Measurements from ENCODE around the gene PSMD9.
"Not testable (repeated sequence)": the region's sequence is repeated elsewhere in the genome, so short reads cannot be mapped to it uniquely, and the experiment has no call there.

PSMD9 gene

GRCh38 chr12:121873216-121873569 is 15.4 kb upstream of the PSMD9 start:
- no peak for DNase-seq (ENCODE audit: low read depth, low spot score)

GRCh38 chr12:121874071-121874470 is 14.5 kb upstream of the PSMD9 start:
- DNase-seq (ENCODE audit: low read depth, low spot score), result no peak

GRCh38 chr12:121875582-121875981 is 13.0 kb upstream of the PSMD9 start:
- no peak for DNase-seq (ENCODE audit: low read depth, low spot score)

- DNase-seq (ENCODE audit: low read depth, low spot score), result not testable (repeated sequence)
Measured at GRCh38 chr12:121876080-121876447, 12.5 kb upstream of the PSMD9 start.

GRCh38 chr12:121883315-121883660 is 5.3 kb upstream of the PSMD9 start:
- no peak for DNase-seq (ENCODE audit: low read depth, low spot score)

GRCh38 chr12:121885129-121885528 is 3.5 kb upstream of the PSMD9 start:
- DNase-seq (ENCODE audit: low read depth, low spot score), result not testable (repeated sequence)

GRCh38 chr12:121888083-121888477 is 510 bp upstream of the PSMD9 start:
- DNase-seq (ENCODE audit: low read depth, low spot score), result no peak

GRCh38 chr12:121889274-121889624 is 659 bp downstream of the PSMD9 start:
- DNase-seq (ENCODE audit: low read depth, low spot score), result no peak

- not testable (repeated sequence) for DNase-seq (ENCODE audit: low read depth, low spot score)
Measured at GRCh38 chr12:121889661-121890060, 1.1 kb downstream of the PSMD9 start.

GRCh38 chr12:121892673-121893561 is 4.3 kb downstream of the PSMD9 start:
- no peak for DNase-seq (ENCODE audit: low read depth, low spot score)

- DNase-seq (ENCODE audit: low read depth, low spot score), result no peak
Measured at GRCh38 chr12:121893961-121894460, 5.4 kb downstream of the PSMD9 start.

GRCh38 chr12:121894633-121895032 is 6.0 kb downstream of the PSMD9 start:
- no peak for DNase-seq (ENCODE audit: low read depth, low spot score)

GRCh38 chr12:121898287-121898686 is 9.7 kb downstream of the PSMD9 start:
- no peak for DNase-seq (ENCODE audit: low read depth, low spot score)

- DNase-seq (ENCODE audit: low read depth, low spot score), result no peak
Measured at GRCh38 chr12:121899590-121899989, 11.0 kb downstream of the PSMD9 start.

- DNase-seq (ENCODE audit: low read depth, low spot score), result no peak
Measured at GRCh38 chr12:121903202-121903601, 14.6 kb downstream of the PSMD9 start.

GRCh38 chr12:121905746-121906145 is 17.2 kb downstream of the PSMD9 start:
- no peak for DNase-seq (ENCODE audit: low read depth, low spot score)

GRCh38 chr12:121908702-121909101 is 20.1 kb downstream of the PSMD9 start:
- no peak for DNase-seq (ENCODE audit: low read depth, low spot score)

- no peak for DNase-seq (ENCODE audit: low read depth, low spot score)
Measured at GRCh38 chr12:121911824-121912585, 23.4 kb downstream of the PSMD9 start.

GRCh38 chr12:121915841-121916321 is 27.3 kb downstream of the PSMD9 start:
- no peak for DNase-seq (ENCODE audit: low read depth, low spot score)

- DNase-seq (ENCODE audit: low read depth, low spot score), result no peak
Measured at GRCh38 chr12:121916719-121917118, 28.1 kb downstream of the PSMD9 start.

GRCh38 chr12:121917950-121918678 is 29.5 kb downstream of the PSMD9 start, which contains the start of gene CFAP251:
CFAP251 (plus strand) TSS chr12:121918592; CDS start chr12:121921306, 2,714 bp downstream.
- no peak for DNase-seq (ENCODE audit: low read depth, low spot score)

GRCh38 chr12:121918679-121919038 is 30.1 kb downstream of the PSMD9 start:
- no peak for DNase-seq (ENCODE audit: low read depth, low spot score)
